WTC11 (cell line): ENCODE data around the gene RASGRF2.

ENCODE experiments used
- CTCF ChIP-seq: fragments of 200-600 bp; IDR thresholded peaks from 2 replicates; pipeline ENCODE4 v1.8.0; 2022; ENCODE audit warnings: antibody characterized with exemption
- NR3C1 ChIP-seq: sonication (generic); formaldehyde crosslinking; conservative IDR thresholded peaks from 2 replicates; pipeline ENCODE4 v1.8.1; 2023; ENCODE audit warnings: low read depth, mild to moderate bottlenecking, missing genetic modification reagents
- ZNF219 ChIP-seq: sonication (generic); formaldehyde crosslinking; IDR thresholded peaks from 2 replicates; pipeline ENCODE4 v1.8.0; 2023; ENCODE audit warnings: missing genetic modification reagents, mild to moderate bottlenecking, borderline replicate concordance

- TF ChIP-seq CTCF, result no peak
- TF ChIP-seq ZNF219 (CRISPR knock-in tag), result no peak
- no peak for TF ChIP-seq NR3C1 (CRISPR knock-in tag)
Measured at GRCh38 chr5:80959768-80960442, at the start of gene RASGRF2.
